GF-D8 (cell line): Measurements from ENCODE around the gene BEND7.
"Not testable (repeated sequence)": the region's sequence is repeated elsewhere in the genome, so short reads cannot be mapped to it uniquely, and the experiment has no call there.

Experiments
- DNase-seq: peaks from one replicate; lab custom pipeline; 2025; lab: John Stamatoyannopoulos, UW

The BEND7 gene

DNA sequence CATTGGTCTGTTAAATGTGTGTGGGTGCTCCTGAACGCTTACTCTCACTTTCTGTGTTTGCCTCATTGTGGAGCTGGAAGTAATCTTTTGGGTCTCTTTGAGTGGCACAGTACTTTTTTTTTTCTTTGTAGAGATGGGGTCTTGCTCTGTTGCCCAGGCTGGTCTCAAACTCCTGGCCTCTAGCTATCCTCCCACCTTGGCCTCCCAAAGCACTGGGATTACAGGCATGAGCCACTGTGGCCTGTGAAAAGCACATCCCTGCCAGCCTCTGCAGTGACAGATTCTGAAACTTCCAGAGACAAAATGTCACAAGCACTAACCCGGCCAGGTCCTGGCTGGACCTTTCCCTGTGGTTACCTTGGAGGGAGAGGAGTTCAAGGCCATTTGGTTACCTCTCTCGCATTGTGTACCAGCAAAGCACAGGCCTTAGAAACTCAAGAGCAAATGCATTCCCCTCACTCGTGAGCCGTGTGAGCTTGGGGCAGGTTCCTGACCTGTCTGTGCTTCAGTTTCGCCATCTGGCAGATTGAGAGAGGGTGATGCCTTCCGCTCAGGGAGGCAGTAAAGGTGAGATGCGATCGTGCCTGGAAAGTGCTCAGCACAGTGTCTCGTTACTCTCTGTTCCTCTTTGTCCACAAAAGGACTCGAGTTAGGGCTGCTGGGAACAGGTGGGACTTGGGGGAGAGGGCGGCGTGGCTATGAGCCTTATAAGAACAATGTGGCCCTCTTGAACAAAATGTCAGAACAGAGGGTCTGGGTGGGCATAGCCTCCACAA, 108.1 kb downstream of the BEND7 start:
- DNase-seq = no peak

GRCh38 chr10:13417459-13418126, 111.2 kb downstream of the BEND7 start:
- DNase-seq = no peak

DNA sequence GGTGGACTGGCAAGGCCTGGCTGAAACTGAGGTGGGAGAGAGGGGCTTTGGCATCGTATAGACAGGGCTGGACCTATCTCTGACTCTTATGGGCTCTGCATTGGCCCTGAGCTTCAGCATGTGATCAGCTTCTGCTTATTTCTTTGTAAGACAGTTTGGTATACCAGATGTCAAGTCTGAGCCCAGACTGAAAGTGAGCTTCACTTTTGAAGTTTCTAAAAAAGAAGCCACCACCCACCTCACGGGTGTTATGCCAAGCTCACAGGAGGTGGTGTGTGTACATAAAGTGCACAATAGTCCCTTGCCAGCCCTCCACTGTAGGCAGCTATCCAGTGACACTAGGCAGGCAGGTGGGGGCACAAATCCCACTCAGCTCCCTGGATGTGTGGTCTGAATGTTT, 112.1 kb downstream of the BEND7 start:
- no peak for DNase-seq

- DNase-seq = no peak
Observed at GRCh38 chr10:13414855-13415254, 114.0 kb downstream of the BEND7 start.

DNA sequence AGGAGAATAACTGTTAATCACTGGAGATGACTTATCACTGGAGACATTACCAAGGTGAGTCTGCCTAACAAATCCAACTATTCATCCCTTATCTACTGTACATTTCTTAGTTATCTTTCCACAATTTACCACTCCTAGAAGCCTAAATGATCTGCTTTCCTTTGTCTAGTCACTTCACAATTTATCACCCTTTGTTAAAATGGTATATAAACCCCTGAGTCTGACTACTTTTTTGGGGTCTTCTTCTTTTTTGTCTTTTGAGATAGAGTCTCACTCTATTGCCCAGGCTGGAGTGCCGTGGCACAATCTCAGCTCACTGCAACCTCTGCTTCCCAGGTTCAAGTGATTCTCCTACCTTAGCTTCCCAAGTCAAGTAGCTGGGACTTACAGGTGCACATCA, 114.7 kb downstream of the BEND7 start:
- DNase-seq = no peak

DNA sequence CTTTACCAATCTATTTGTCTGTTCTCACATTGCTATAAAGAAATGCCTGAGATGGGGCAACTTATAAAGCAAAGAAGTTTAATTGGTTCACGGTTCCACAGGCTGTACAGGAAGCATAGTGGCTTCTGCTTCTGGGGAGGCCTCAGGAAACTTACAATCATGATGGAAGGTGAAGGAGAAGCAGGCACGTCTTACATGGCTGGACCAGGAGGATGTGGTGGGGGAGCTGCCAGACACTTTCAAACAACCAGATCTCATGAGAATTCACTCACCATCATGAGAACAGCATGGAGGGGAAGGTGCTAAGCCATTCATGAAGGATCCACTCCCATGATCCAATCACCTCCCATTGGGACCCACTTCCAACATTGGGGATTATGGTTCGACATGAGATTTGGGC, 115.9 kb downstream of the BEND7 start:
- DNase-seq = no peak

DNA sequence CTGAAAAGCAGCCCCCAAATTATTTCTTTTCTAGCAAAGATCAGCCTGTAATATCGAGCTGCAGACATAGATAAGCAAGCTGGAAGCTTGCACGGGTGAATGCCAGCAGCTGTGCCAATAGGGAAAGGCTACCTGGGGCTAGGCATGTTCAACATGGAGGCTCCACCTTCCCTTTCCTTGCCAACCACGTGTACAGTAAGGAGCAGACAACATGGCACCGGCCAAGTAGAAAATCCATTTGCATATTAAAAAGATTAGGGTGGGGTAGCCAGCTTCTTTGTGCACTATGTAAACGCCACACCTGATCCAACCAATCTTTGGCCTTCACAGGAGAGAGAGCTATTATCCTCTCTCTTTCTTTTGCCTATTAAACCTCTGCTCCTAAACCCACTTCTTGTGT, 124.0 kb downstream of the BEND7 start:
- no peak for DNase-seq

DNA sequence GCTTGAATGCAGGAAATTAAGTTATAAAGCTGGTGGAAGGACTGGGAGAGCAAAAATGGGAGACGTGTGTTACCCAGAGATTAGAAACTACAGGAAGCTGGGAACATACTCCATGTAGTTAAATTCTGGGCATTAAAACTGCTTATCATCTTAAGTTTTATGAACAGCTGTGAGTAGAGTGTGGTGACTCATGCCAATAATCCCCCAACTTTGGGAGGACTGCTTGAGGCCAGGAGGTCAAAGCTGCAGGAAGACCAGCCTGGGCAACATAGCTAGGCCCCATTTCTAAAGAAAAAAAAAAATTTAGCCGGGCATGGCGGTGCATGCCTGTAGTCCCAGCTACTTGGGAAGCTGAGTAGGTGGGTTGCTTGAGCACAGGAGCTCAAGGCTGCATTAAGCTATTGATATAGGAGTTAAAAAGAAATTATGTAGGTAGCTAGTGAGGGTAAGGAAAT, 124.5 kb downstream of the BEND7 start:
- no peak for DNase-seq

GRCh38 chr10:13403426-13403825, 125.4 kb downstream of the BEND7 start:
- not testable (repeated sequence) for DNase-seq

DNA sequence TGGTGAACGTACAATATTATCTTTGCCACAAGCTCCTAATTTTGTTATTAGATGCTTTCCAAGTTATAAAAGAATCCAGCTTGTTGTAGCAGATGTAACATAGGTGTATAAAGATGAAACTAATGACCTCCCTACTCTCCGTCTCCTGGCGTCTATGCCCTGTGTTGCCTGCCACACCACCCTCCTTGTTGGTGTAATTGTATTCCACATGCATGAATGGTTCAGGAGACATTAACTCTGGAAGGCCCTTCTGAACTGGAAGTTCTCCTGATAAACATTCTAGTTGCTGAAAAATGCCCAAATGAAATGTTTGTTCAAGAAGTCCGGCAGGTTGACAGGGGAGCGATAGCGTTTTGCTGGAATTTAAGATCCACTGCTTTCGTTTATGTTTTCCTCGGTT, 126.8 kb downstream of the BEND7 start:
- DNase-seq = no peak

GRCh38 chr10:13401142-13401541, 127.7 kb downstream of the BEND7 start:
- no peak for DNase-seq

GRCh38 chr10:13400196-13400965, 128.4 kb downstream of the BEND7 start:
- DNase-seq = no peak

DNA sequence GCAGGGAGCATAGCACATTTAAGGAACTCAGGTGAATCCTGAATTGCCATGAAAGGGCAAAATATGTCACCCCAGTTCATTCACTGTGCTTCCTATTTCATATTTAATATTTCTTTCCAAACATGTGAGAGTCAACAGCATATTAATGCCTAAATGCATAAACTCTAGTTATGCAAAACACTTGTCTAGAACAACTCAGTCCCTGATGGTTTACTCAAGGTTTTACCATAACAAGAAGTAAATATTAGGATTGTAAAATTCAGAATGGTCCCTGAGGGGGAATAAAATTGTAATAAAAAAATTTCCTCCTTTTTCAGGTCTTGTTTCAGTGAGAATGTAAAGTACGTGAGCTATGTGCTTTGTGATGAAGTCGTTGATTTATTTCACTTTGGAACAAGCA, 129.1 kb downstream of the BEND7 start:
- DNase-seq = no peak

GRCh38 chr10:13399236-13399635, 129.6 kb downstream of the BEND7 start:
- DNase-seq = no peak

- DNase-seq = no peak
Observed at GRCh38 chr10:13397052-13397451, 131.8 kb downstream of the BEND7 start.

- DNase-seq = no peak
Observed at GRCh38 chr10:13396369-13396768, 132.4 kb downstream of the BEND7 start.

DNA sequence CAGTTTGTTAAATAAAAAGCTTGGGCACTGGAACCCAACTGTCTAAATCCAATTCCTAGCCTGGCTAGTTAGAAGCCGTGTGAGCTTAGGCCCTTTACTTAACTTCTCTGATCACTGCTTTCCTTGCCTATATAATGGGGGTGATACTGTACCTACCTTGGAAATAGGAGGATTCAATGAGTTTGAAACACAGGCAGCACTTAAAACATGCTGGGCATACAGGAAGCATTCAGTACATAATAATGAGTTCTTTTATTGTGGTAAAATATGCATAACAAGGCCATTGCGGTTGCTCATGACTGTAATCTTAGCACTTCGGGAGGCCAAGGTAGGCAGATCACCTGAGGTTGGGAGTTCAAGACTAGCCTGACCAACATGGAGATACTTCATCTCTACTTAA, 133.3 kb downstream of the BEND7 start:
- DNase-seq = no peak

GRCh38 chr10:13393640-13394039, 135.2 kb downstream of the BEND7 start:
- DNase-seq = no peak

GRCh38 chr10:13392701-13393100, 136.1 kb downstream of the BEND7 start:
- DNase-seq = no peak
